Lower leg skin (tissue), 4 donors: ENCODE results near the gene PPP1R1B. TPM values are rescaled to one million over a fixed set of nuclear protein-coding genes. Genes with fewer than 3 reads are reported as not detected.

Experiments
- DNase-seq, 2 donors: peaks; one replicate each; pipeline ENCODE4 v3.0.0-alpha.2; 2019; ENCODE audit warnings: low spot score in 2 of 2
- H3K4me3 ChIP-seq: fragments of 200-600 bp; sonication (generic); 2 replicates; pipeline ENCODE4 v1.5.1; 2017; ENCODE audit warnings: mild to moderate bottlenecking, low read depth; ENCODE audit not compliant: poor library complexity, severe bottlenecking
- CTCF ChIP-seq, 3 donors: fragments of 450-650 bp; IDR thresholded peaks; one replicate each; pipeline ENCODE4 v1.5.1; 2016; ENCODE audit warnings: antibody characterized with exemption in 3 of 3, mild to moderate bottlenecking in 3 of 3, moderate library complexity in 2 of 3
- POLR2A ChIP-seq, 2 donors: fragments of 450-650 bp; IDR thresholded peaks; one replicate each; pipeline ENCODE4 v1.6.1; 2016 to 2017; ENCODE audit warnings: antibody characterized with exemption in 2 of 2, mild to moderate bottlenecking in 1 of 2, moderate library complexity in 1 of 2
- WGBS, 2 donors: methylation state at CpG; one replicate each; pipeline ENCODE4 v1.1.5; 2018; 5-methylcytosine and 5-hydroxymethylcytosine counted together
- intact Hi-C: fragments of 100-400 bp; cut with DNase I; formaldehyde crosslinking; loops from one replicate; pipeline ENCODE4 v1.15.0; 2023; ENCODE audit warnings: low total_unique reads
- total RNA-seq, 4 donors: library from RNA; depleted of rRNA; stranded (reverse); fragments of >200 nt; gene quantifications; one replicate each; pipeline ENCODE4 v1.1.0, GENCODE V29; 2016

The PPP1R1B gene
- total RNA-seq, 4 donors from 2014 or later, result 18.5 to 102 (median 51.8) TPM

GRCh38 chr17:39632153-39632941, 5.6 kb downstream of the PPP1R1B start:
- H3K4me3 ChIP-seq, result no peak overlapping the region
- 42% methylated on average over 11 to 13 of the region's 13 CpGs for WGBS, 2 donors
- no peak for DNase-seq
- intact Hi-C loops, result no loop called here
- TF ChIP-seq POLR2A (IDR thresholded peaks at IDR 0.05) (no peak), CTCF (IDR thresholded peaks at IDR 0.05) (no peak)

- intact Hi-C loops, result no loop called here
- no peak overlapping the region for H3K4me3 ChIP-seq
- TF ChIP-seq CTCF (IDR thresholded peaks at IDR 0.05) (no peak), POLR2A (IDR thresholded peaks at IDR 0.05) (no peak)
These were observed 6.9 kb downstream of the PPP1R1B start for GRCh38 chr17:39633570-39634183.

GRCh38 chr17:39634384-39634871, 7.7 kb downstream of the PPP1R1B start:
- WGBS, 2 donors, result 47 to 50% methylated on average over 2 of the region's 2 CpGs
- intact Hi-C loops, result no loop called here
- no peak overlapping the region for H3K4me3 ChIP-seq
- DNase-seq, result no peak
- TF ChIP-seq CTCF (IDR thresholded peaks at IDR 0.05), result peak in 1 of 3 donors; percentile 27
- TF ChIP-seq POLR2A (IDR thresholded peaks at IDR 0.05), result no peak

More at GRCh38 chr17:39633570-39634183, 6.9 kb downstream of the PPP1R1B start:
- DNase-seq, result no peak
- 68 to 72% methylated on average over 8 of the region's 8 CpGs for WGBS, 2 donors

GRCh38 chr17:39635614-39636176, 8.9 kb downstream of the PPP1R1B start:
- DNase-seq, result no peak
- no peak overlapping the region for H3K4me3 ChIP-seq
- intact Hi-C loops, result no loop called here
- WGBS, 2 donors, result 82 to 90% methylated on average over 8 of the region's 8 CpGs
- no peak for TF ChIP-seq POLR2A (IDR thresholded peaks at IDR 0.05)
- no peak for TF ChIP-seq CTCF (IDR thresholded peaks at IDR 0.05)

- intact Hi-C loops, result no loop called here
- TF ChIP-seq POLR2A (IDR thresholded peaks at IDR 0.05) (no peak), CTCF (IDR thresholded peaks at IDR 0.05) (no peak)
These were observed 9.8 kb downstream of the PPP1R1B start for GRCh38 chr17:39636587-39636926.

More at GRCh38 chr17:39636587-39636926, 9.8 kb downstream of the PPP1R1B start:
- H3K4me3 ChIP-seq, result peak overlapping the region; percentile 72
- DNase-seq, result no peak
- WGBS, 2 donors, result 23 to 26% methylated on average over 6 of the region's 6 CpGs
